ENCODE data around the gene SPATA4. TPM values are rescaled to one million over a fixed set of nuclear protein-coding genes. Genes with fewer than 3 reads are reported as not detected.

Gene SPATA4
- total RNA-seq, 4 donors from 2014 or later: not detected

GRCh38 chr4:176207839-176208238 is 12.5 kb upstream of the SPATA4 start:
- WGBS, 2 donors: 75 to 81% methylated on average over 4 to 5 of the region's 5 CpGs
- DNase-seq: no peak
- peaks cover 0 to 13% (median 0%) of the 10 kb centered on the region in 4 donors for H3K27me3 ChIP-seq
- no peaks in the 10 kb centered on the region for H3K9me3 ChIP-seq
- TF ChIP-seq CTCF (IDR thresholded peaks at IDR 0.05) (no peak), POLR2A (IDR thresholded peaks at IDR 0.05) (no peak)
- intact Hi-C loops (cut with DNase I): no loop called here
- H3K4me1 ChIP-seq: no peaks in the 10 kb centered on the region
- H3K4me3 ChIP-seq: no peak overlapping the region
- no peak overlapping the region for H3K27ac ChIP-seq
- H3K36me3 ChIP-seq: no peaks in the 10 kb centered on the region

- H3K9me3 ChIP-seq: no peaks in the 10 kb centered on the region
- H3K27me3 ChIP-seq: peaks cover 0 to 13% (median 0%) of the 10 kb centered on the region in 4 donors
- no peak for DNase-seq
- no peaks in the 10 kb centered on the region for H3K4me1 ChIP-seq
- TF ChIP-seq POLR2A (IDR thresholded peaks at IDR 0.05): no peak
- H3K36me3 ChIP-seq: no peaks in the 10 kb centered on the region
- WGBS, 2 donors: 56 to 73% methylated on average over 4 of the region's 4 CpGs
- intact Hi-C loops (cut with DNase I): no loop called here
- H3K27ac ChIP-seq: no peak overlapping the region
- no peak overlapping the region for H3K4me3 ChIP-seq
Observed at GRCh38 chr4:176205299-176205698, 9.9 kb upstream of the SPATA4 start.

DNA sequence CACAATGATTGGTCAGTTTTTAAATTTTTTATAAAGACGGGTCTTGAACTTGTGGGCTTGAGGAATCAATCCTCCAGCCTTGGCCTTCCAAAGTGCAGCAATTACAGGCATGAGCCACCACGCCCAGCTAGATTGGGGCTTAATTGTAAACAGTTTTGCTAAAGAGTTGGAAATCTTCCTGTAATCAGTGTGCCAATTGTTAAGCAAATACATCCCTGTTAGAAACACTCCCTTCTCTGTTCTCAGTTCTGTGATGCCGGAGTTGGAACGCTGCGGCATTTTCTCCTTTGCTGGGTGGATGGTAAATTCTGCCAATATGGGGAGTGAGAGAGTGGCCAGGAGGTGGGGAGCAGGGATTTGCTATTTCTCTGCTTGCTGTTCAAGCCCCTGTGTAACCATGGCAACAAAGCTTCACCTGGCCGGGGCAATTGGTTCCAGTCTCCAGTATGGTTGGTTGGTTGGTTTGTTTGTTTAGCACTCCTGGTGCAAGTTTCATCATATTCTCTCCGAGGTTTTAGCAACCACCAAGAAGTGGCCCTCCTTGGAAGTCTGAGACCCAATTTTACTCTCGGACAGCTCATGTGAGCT is 3.0 kb upstream of the SPATA4 start:
- WGBS, 2 donors: 66 to 77% methylated on average over 6 to 8 of the region's 8 CpGs
- Histone ChIP-seq H3K9me3 (no peaks in the 10 kb centered on the region), H3K27ac (no peak overlapping the region), H3K36me3 (no peaks in the 10 kb centered on the region), H3K4me3 (no peak overlapping the region), H3K4me1 (peaks cover 0 to 10% (median 4%) of the 10 kb centered on the region in 3 donors), H3K27me3 (no peaks in the 10 kb centered on the region)
- TF ChIP-seq POLR2A (IDR thresholded peaks at IDR 0.05): no peak
- no peak for TF ChIP-seq CTCF (IDR thresholded peaks at IDR 0.05)
- DNase-seq: no peak
- intact Hi-C loops (cut with DNase I): no loop called here

- H3K4me1 ChIP-seq: peaks cover 0 to 10% (median 4%) of the 10 kb centered on the region in 3 donors
- no peaks in the 10 kb centered on the region for H3K36me3 ChIP-seq
- no peak for DNase-seq
- no peaks in the 10 kb centered on the region for H3K27me3 ChIP-seq
- intact Hi-C loops (cut with DNase I): no loop called here
- no peaks in the 10 kb centered on the region for H3K9me3 ChIP-seq
- H3K4me3 ChIP-seq: no peak overlapping the region
- no peak for TF ChIP-seq POLR2A (IDR thresholded peaks at IDR 0.05)
- no peak overlapping the region for H3K27ac ChIP-seq
- 55 to 63% methylated on average over 3 of the region's 3 CpGs for WGBS, 2 donors
Observed at GRCh38 chr4:176193938-176194337, 1.4 kb downstream of the SPATA4 start.

- intact Hi-C loops (cut with DNase I): no loop called here
- WGBS, 2 donors: 19 to 28% methylated on average over 4 of the region's 4 CpGs
- Histone ChIP-seq H3K27me3 (no peaks in the 10 kb centered on the region), H3K36me3 (no peaks in the 10 kb centered on the region), H3K4me1 (peaks cover 0 to 10% (median 4%) of the 10 kb centered on the region in 3 donors), H3K27ac (no peak overlapping the region), H3K4me3 (no peak overlapping the region), H3K9me3 (no peaks in the 10 kb centered on the region)
- no peak for DNase-seq
- TF ChIP-seq CTCF (IDR thresholded peaks at IDR 0.05): no peak
- TF ChIP-seq POLR2A (IDR thresholded peaks at IDR 0.05): no peak
Observed at GRCh38 chr4:176193126-176193525, 2.3 kb downstream of the SPATA4 start.

- no peak for DNase-seq
- Histone ChIP-seq H3K27ac (no peak overlapping the region), H3K4me3 (no peak overlapping the region), H3K27me3 (no peaks in the 10 kb centered on the region), H3K4me1 (peaks cover 0 to 10% (median 4%) of the 10 kb centered on the region in 3 donors), H3K9me3 (no peaks in the 10 kb centered on the region), H3K36me3 (no peaks in the 10 kb centered on the region)
- 21 to 29% methylated on average over 1 of the region's 1 CpG for WGBS, 2 donors
- TF ChIP-seq CTCF (IDR thresholded peaks at IDR 0.05): no peak
- no peak for TF ChIP-seq POLR2A (IDR thresholded peaks at IDR 0.05)
- intact Hi-C loops (cut with DNase I): no loop called here
Observed at GRCh38 chr4:176191974-176192373, 3.4 kb downstream of the SPATA4 start.

Measured in esophagus squamous epithelium (tissue), 5 donors.